ENCODE measurements around the gene LRP1.
A peak's percentile ranks its signal among the peaks of the same experiment; 100 is the strongest.

DNA sequence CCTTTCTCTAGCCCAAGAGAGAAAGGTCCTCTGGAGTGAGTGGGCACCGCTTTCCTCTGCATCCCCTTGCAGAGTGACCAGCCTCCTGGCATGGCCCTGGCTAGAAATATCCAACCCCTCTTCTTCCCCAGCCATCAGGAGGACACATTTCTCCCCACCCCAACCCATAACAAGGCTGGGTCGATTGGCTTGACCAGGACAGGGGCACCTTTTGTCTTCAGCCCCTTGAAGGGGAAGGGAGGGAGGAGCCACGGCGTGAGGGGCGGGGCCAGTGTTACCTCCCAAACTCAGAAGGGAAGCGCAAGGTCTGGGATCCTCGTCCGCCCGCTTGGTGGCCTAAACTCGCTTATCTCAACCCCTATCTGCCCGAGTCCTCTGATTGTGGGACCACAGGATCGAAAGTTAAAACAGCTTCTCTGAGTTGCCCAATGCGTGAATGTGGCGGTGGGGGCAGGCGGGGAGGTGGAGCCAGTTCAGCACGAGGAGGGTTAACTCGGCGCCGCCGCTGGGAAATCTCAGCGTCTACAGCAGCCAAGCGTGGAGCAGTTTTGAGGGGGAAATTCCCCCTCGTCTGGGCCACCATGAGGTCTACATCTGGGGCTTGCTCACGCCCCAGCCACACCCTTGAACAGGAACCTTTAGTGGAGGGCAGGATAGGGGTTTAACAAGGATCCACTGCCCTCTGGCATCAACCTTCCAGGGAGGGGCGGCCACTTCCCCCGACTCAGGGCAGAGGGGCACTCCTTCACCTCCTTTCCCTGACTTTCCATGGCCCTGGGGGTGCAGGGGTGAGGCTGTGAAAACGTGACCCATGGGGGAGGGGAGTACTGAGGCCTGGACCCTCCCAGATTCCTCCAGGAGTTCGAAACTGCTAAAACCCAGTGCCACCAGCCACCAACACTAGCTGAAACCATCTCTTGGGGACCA is 17.9 kb upstream of the LRP1 start:
- TF ChIP-seq FOXK2 (IDR thresholded peaks at IDR 0.05) (no peak), SP1 (IDR thresholded peaks at IDR 0.05) (no peak), FOXM1 (IDR thresholded peaks at IDR 0.05; ENCODE audit: borderline replicate concordance) (no peak), SUZ12 (IDR thresholded peaks at IDR 0.05) (no peak), LEF1 (IDR thresholded peaks at IDR 0.05; ENCODE audit: borderline replicate concordance) (no peak), L3MBTL2 (conservative IDR thresholded peaks at IDR 0.05) (peak; percentile 75), ZNF384 (IDR thresholded peaks at IDR 0.05) (no peak)
- TF ChIP-seq, protein P1, sequence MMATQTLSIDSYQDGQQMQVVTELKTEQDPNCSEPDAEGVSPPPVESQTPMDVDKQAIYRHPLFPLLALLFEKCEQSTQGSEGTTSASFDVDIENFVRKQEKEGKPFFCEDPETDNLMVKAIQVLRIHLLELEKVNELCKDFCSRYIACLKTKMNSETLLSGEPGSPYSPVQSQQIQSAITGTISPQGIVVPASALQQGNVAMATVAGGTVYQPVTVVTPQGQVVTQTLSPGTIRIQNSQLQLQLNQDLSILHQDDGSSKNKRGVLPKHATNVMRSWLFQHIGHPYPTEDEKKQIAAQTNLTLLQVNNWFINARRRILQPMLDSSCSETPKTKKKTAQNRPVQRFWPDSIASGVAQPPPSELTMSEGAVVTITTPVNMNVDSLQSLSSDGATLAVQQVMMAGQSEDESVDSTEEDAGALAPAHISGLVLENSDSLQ (IDR thresholded peaks at IDR 0.05): no peak

Data from HEK293T (cell line).